ENCODE results near the gene SRP68. TPM values are rescaled to one million over a fixed set of nuclear protein-coding genes. Genes with fewer than 3 reads are reported as not detected.

The SRP68 gene
- total RNA-seq, 1 experiment from 2014 or later = 113 TPM

DNA sequence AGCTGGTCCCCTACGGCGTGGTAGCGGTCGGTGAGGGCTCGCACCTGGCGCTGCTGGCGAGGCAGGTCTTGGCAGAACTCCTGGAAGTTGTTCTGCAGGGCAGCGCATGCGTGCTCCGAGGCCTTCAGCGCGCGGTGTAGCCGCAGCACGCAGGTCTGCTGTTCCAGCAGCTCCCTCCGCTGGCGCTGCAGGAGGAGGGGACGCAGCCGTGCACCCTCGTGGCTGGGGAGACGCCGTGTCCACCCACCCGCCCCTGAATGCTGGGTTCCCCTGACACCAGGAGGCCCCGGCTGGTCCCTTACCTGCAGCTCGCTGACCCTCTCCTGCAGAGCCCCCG lies 57.4 kb downstream of the SRP68 start:
- DNase-seq = no peak
- POLR2A ChIA-PET = interaction anchor here (0.6 to 1.0 kb wide), 3 partner anchors 15 to 154 kb away, joined by 3 read pairs; no protein-coding TSS in a partner anchor
- peaks cover 8% of the 10 kb centered on the region for H3K36me3 Mint-ChIP-seq (ENCODE audit: insufficient read depth, unreplicated experiment)

GRCh38 chr17:76014100-76014924 lies 58.0 kb downstream of the SRP68 start:
- Mint-ChIP-seq H3K4me1 (ENCODE audit: low read depth, unreplicated experiment) (peaks cover 12% of the 10 kb centered on the region), H3K9me3 (ENCODE audit: unreplicated experiment) (peaks cover 6% of the 10 kb centered on the region), H3K27me3 (ENCODE audit: insufficient read depth, unreplicated experiment) (no peaks in the 10 kb centered on the region), H3K27ac (ENCODE audit: unreplicated experiment) (no peak overlapping the region), H3K36me3 (ENCODE audit: insufficient read depth, unreplicated experiment) (peaks cover 4% of the 10 kb centered on the region), H3K4me3 (ENCODE audit: unreplicated experiment) (no peak overlapping the region)
- POLR2A ChIA-PET = interaction anchor here (0.6 to 1.0 kb wide), 3 partner anchors 15 to 155 kb away, joined by 3 read pairs; no protein-coding TSS in a partner anchor
- CTCF ChIA-PET = interaction anchor here (0.6 to 2.2 kb wide), 37 partner anchors 9 to 394 kb away, joined by 3 to 27 read pairs (median 4); partner anchors contain the start of genes EVPL, FBF1, GALR2 and MRPL38
- H3K4me3 ChIP-seq (ENCODE audit: low read depth, low read length) = no peak overlapping the region
- peak; percentile 97 for TF ChIP-seq CTCF (IDR thresholded peaks at IDR 0.05; ENCODE audit: insufficient read depth in 1 of 2, low read depth in 1 of 2, low read length in 1 of 2, severe bottlenecking in 1 of 2, unreplicated experiment in 1 of 2)
- no peaks in the 10 kb centered on the region for H3K9me3 ChIP-seq
- intact Hi-C loops (cut with micrococcal nuclease; ENCODE audit: unreplicated experiment) = loop anchor here (1.0 to 5.0 kb wide), 5 partner anchors 14 to 263 kb away; no protein-coding TSS in a partner anchor
- DNase-seq = peak; percentile 88 to 92
- no peaks in the 10 kb centered on the region for H3K27me3 ChIP-seq (replicated peaks; ENCODE audit: control insufficient read depth, insufficient read depth, low read length)
- H3K36me3 ChIP-seq (ENCODE audit: control insufficient read depth, insufficient read depth, low read length) = no peaks in the 10 kb centered on the region
- BruUV-seq (replicated peaks) = no TSS peak
- H3K4me1 ChIP-seq = peaks cover 11% of the 10 kb centered on the region

More for the DNA sequence above, 57.4 kb downstream of the SRP68 start:
- Mint-ChIP-seq H3K27me3 (ENCODE audit: insufficient read depth, unreplicated experiment) (no peaks in the 10 kb centered on the region), H3K4me1 (ENCODE audit: low read depth, unreplicated experiment) (peaks cover 16% of the 10 kb centered on the region), H3K27ac (ENCODE audit: unreplicated experiment) (no peak overlapping the region), H3K4me3 (ENCODE audit: unreplicated experiment) (no peak overlapping the region), H3K9me3 (ENCODE audit: unreplicated experiment) (no peaks in the 10 kb centered on the region)
- Histone ChIP-seq H3K9me3 (no peaks in the 10 kb centered on the region), H3K36me3 (ENCODE audit: control insufficient read depth, insufficient read depth, low read length) (no peaks in the 10 kb centered on the region), H3K4me1 (peaks cover 11% of the 10 kb centered on the region), H3K4me3 (ENCODE audit: low read depth, low read length) (no peak overlapping the region), H3K27me3 (replicated peaks; ENCODE audit: control insufficient read depth, insufficient read depth, low read length) (no peaks in the 10 kb centered on the region)
- CTCF ChIA-PET = interaction anchor here (0.6 to 2.2 kb wide), 27 partner anchors 9 to 286 kb away, joined by 3 to 27 read pairs (median 5); partner anchors contain the start of genes EVPL, GALR2, MRPL38 and UBALD2
- BruUV-seq (replicated peaks) = no TSS peak
- intact Hi-C loops (cut with micrococcal nuclease; ENCODE audit: unreplicated experiment) = loop anchor here (1.0 to 5.0 kb wide), 5 partner anchors 14 to 262 kb away; no protein-coding TSS in a partner anchor
- TF ChIP-seq CTCF (IDR thresholded peaks at IDR 0.05; ENCODE audit: insufficient read depth in 1 of 2, low read depth in 1 of 2, low read length in 1 of 2, severe bottlenecking in 1 of 2, unreplicated experiment in 1 of 2) = no peak

GRCh38 chr17:76013377-76013932 lies 58.9 kb downstream of the SRP68 start:
- TF ChIP-seq CTCF (IDR thresholded peaks at IDR 0.05; ENCODE audit: insufficient read depth in 1 of 2, low read depth in 1 of 2, low read length in 1 of 2, severe bottlenecking in 1 of 2, unreplicated experiment in 1 of 2) = no peak
- H3K27me3 ChIP-seq (replicated peaks; ENCODE audit: control insufficient read depth, insufficient read depth, low read length) = no peaks in the 10 kb centered on the region
- intact Hi-C loops (cut with micrococcal nuclease; ENCODE audit: unreplicated experiment) = loop anchor here (5.0 kb wide), 1 partner anchor 264 kb away; no protein-coding TSS in a partner anchor
- no peaks in the 10 kb centered on the region for H3K27me3 Mint-ChIP-seq (ENCODE audit: insufficient read depth, unreplicated experiment)
- H3K4me3 ChIP-seq (ENCODE audit: low read depth, low read length) = no peak overlapping the region
- POLR2A ChIA-PET = interaction anchor here (0.6 kb wide), 1 partner anchor 116 kb away, joined by 5 read pairs; no protein-coding TSS in a partner anchor
- peaks cover 6% of the 10 kb centered on the region for H3K9me3 Mint-ChIP-seq (ENCODE audit: unreplicated experiment)
- no peaks in the 10 kb centered on the region for H3K36me3 ChIP-seq (ENCODE audit: control insufficient read depth, insufficient read depth, low read length)
- peaks cover 4% of the 10 kb centered on the region for H3K36me3 Mint-ChIP-seq (ENCODE audit: insufficient read depth, unreplicated experiment)
- no peaks in the 10 kb centered on the region for H3K9me3 ChIP-seq
- no peak overlapping the region for H3K4me3 Mint-ChIP-seq (ENCODE audit: unreplicated experiment)
- H3K4me1 Mint-ChIP-seq (ENCODE audit: low read depth, unreplicated experiment) = peaks cover 12% of the 10 kb centered on the region
- no peak for DNase-seq
- CTCF ChIA-PET = interaction anchor here (0.6 to 2.2 kb wide), 26 partner anchors 10 to 395 kb away, joined by 3 to 27 read pairs (median 4); partner anchors contain the start of genes FBF1, GALR2 and MRPL38
- BruUV-seq (replicated peaks) = no TSS peak
- H3K4me1 ChIP-seq = peaks cover 11% of the 10 kb centered on the region
- no peak overlapping the region for H3K27ac Mint-ChIP-seq (ENCODE audit: unreplicated experiment)
